A549 (cell line): ENCODE data around the gene NMT1. TPM values are rescaled to one million over a fixed set of nuclear protein-coding genes. Genes with fewer than 3 reads are reported as not detected.

Source experiments
- ATAC-seq, 2 experiments: fragments of 200-7000 bp in 1 of 2; fragments of >200 bp in 1 of 2; cut with Nextera tagmentation in 1 of 2; cut with Tn5 transposase in 1 of 2; 3 replicates each; pipeline versions ENCODE4 v1.8.0 to v1.9.1; 2018 to 2020; ENCODE audit warnings: mild to moderate bottlenecking in 1 of 2, moderate library complexity in 1 of 2
- CTCF ChIA-PET: fragments of 300-600 bp; sonication (Branson Sonifier 250); formaldehyde crosslinking; extraction: SDS; loops from one replicate; lab custom pipeline; 2021; ENCODE audit warnings: antibody characterized with exemption, inconsistent platforms; lab: Yijun Ruan, JAX
- POLR2A ChIA-PET: fragments of 350-600 bp; formaldehyde crosslinking; extraction: SDS; loops from one replicate; lab custom pipeline; 2021; ENCODE audit warnings: antibody characterized with exemption, inconsistent platforms; lab: Yijun Ruan, JAX
- DNase-seq, 2 experiments: peaks; one replicate each; pipeline versions ENCODE4 v3.0.0 to v3.0.0-alpha.2; 2011 to 2016; ENCODE audit warnings: low read depth in 1 of 2, low spot score in 1 of 2
- FAIRE-seq: peaks from 2 replicates; lab custom pipeline; 2011; peaks lifted over from hg19 to GRCh38; lab: Jason Lieb, UNC
- H3K27ac ChIP-seq, 2 experiments: fragments of >200 bp; sonication (Bioruptor Twin); formaldehyde crosslinking; 3 replicates each; pipeline ENCODE4 v1.5.1; 2016 to 2017
- H3K4me1 ChIP-seq: fragments of >200 bp; sonication (Bioruptor Twin); formaldehyde crosslinking; 3 replicates; pipeline ENCODE4 v1.6.1; 2016
- H3K4me2 ChIP-seq: fragments of >200 bp; sonication (Bioruptor Twin); formaldehyde crosslinking; 3 replicates; pipeline ENCODE4 v1.6.1; 2016
- H3K4me3 ChIP-seq: fragments of >200 bp; sonication (Bioruptor Twin); formaldehyde crosslinking; 3 replicates; pipeline ENCODE4 v1.5.1; 2016
- H3K9me3 ChIP-seq: fragments of >200 bp; sonication (Bioruptor Twin); formaldehyde crosslinking; 3 replicates; pipeline ENCODE4 v1.6.1; 2016
- CBX2 ChIP-seq: fragments of 200-600 bp; sonication (generic); IDR thresholded peaks from 2 replicates; pipeline ENCODE4 v1.6.1; 2016; ENCODE audit warnings: low read depth, mild to moderate bottlenecking, borderline replicate concordance
- EHMT2 ChIP-seq: fragments of 200-600 bp; sonication (generic); IDR thresholded peaks from 2 replicates; pipeline ENCODE4 v1.6.1; 2016; ENCODE audit warnings: antibody characterized with exemption, low read depth, mild to moderate bottlenecking, moderate library complexity
- ESRRA ChIP-seq: fragments of 150-350 bp; IDR thresholded peaks from 2 replicates; pipeline ENCODE4 v1.6.1; 2014; ENCODE audit warnings: mild to moderate bottlenecking, low read length, borderline replicate concordance
- FOXS1 ChIP-seq: fragments of 250-450 bp; sonication (Bioruptor Pico); IDR thresholded peaks from 2 replicates; pipeline ENCODE4 v1.5.0; 2020; ENCODE audit warnings: mild to moderate bottlenecking, moderate library complexity
- HMGXB4 ChIP-seq: fragments of 250-450 bp; sonication (Bioruptor Pico); IDR thresholded peaks from 2 replicates; pipeline ENCODE4 v1.5.0; 2021; ENCODE audit warnings: mild to moderate bottlenecking, moderate library complexity, borderline replicate concordance
- HOXB13 ChIP-seq: fragments of 250-450 bp; sonication (Bioruptor Pico); IDR thresholded peaks from 2 replicates; pipeline ENCODE4 v1.5.0; 2020; ENCODE audit warnings: low read depth, mild to moderate bottlenecking, moderate library complexity
- KDM1A ChIP-seq: fragments of 200-600 bp; sonication (generic); IDR thresholded peaks from 2 replicates; pipeline ENCODE4 v1.6.1; 2016; ENCODE audit warnings: low read depth, mild to moderate bottlenecking
- NFE2L2 ChIP-seq: fragments of 150-350 bp; conservative IDR thresholded peaks from 2 replicates; pipeline ENCODE4 v1.6.1; 2014; ENCODE audit warnings: low read length
- NR3C1 ChIP-seq: fragments of >200 bp; sonication (Bioruptor Twin); formaldehyde crosslinking; IDR thresholded peaks from 3 replicates; pipeline ENCODE4 v1.6.1; 2017
- POLR2A ChIP-seq: IDR thresholded peaks from 2 replicates; pipeline ENCODE4 v1.6.1; 2012; ENCODE audit warnings: mild to moderate bottlenecking, low read length
- RAD21 ChIP-seq, 2 experiments: fragments of >200 bp in 1 of 2; sonication (Bioruptor Twin) in 1 of 2; formaldehyde crosslinking in 1 of 2; IDR thresholded peaks in 1 of 2; conservative IDR thresholded peaks in 1 of 2; 2 replicates in 1 of 2; 3 replicates in 1 of 2; pipeline ENCODE4 v1.6.1; 2012 to 2018; ENCODE audit warnings: inconsistent platforms in 1 of 2
- RARB ChIP-seq: fragments of 250-450 bp; sonication (Bioruptor Pico); IDR thresholded peaks from 2 replicates; pipeline ENCODE4 v1.8.0; 2021; ENCODE audit warnings: mild to moderate bottlenecking, moderate library complexity
- RCOR1 ChIP-seq: fragments of 150-350 bp; IDR thresholded peaks from 2 replicates; pipeline ENCODE4 v1.6.1; 2014; ENCODE audit warnings: antibody characterized with exemption, low read length, low read depth
- REST ChIP-seq: fragments of 200-600 bp; sonication (generic); IDR thresholded peaks from 2 replicates; pipeline ENCODE4 v1.6.1; 2016; ENCODE audit warnings: antibody characterized with exemption, mild to moderate bottlenecking, moderate library complexity
- RFX5 ChIP-seq: fragments of 450-650 bp; IDR thresholded peaks from 2 replicates; pipeline ENCODE4 v1.7.1; 2014; ENCODE audit warnings: antibody characterized with exemption, mild to moderate bottlenecking, moderate library complexity
- SREBF2 ChIP-seq: fragments of 450-650 bp; IDR thresholded peaks from 2 replicates; pipeline ENCODE4 v1.6.1; 2014; ENCODE audit warnings: mild to moderate bottlenecking, moderate library complexity
- TP53 ChIP-seq: fragments of 250-450 bp; sonication (Bioruptor Pico); IDR thresholded peaks from 2 replicates; pipeline ENCODE4 v1.5.0; 2021; ENCODE audit warnings: mild to moderate bottlenecking, moderate library complexity
- ZFP36 ChIP-seq: fragments of 450-650 bp; IDR thresholded peaks from 2 replicates; pipeline ENCODE4 v1.6.1; 2014; ENCODE audit warnings: borderline replicate concordance; ENCODE audit not compliant: partially characterized antibody
- WGBS: methylation state at CpG from one replicate; pipeline ENCODE4 v1.1.6; 2017; ENCODE audit errors: missing lambda C conversion rate; 5-methylcytosine and 5-hydroxymethylcytosine counted together
- polyA plus RNA-seq, 4 experiments: library from polyadenylated mRNA; depleted of rRNA in 3 of 4; stranded (reverse); fragments of >200 nt; fragmentation: RNase III in 1 of 4; extraction: RNeasy Plus Mini Kit Qiagen cat#74134 plus additional on column Dnase treatment in 1 of 4; gene quantifications; 2 replicates in 3 of 4; 3 replicates in 1 of 4; pipeline ENCODE4 v1.2.3, GENCODE V29; 2011 to 2017
- TF ChIP-seq, protein P1 (sequence below): IDR thresholded peaks from 2 replicates; pipeline ENCODE4 v1.6.1; 2012
- TF ChIP-seq, protein P2 (sequence below): fragments of 250-450 bp; sonication (Bioruptor Pico); IDR thresholded peaks from 2 replicates; pipeline ENCODE4 v1.5.0; 2020; ENCODE audit warnings: low read depth, mild to moderate bottlenecking, moderate library complexity

The NMT1 gene
- polyA plus RNA-seq, 2 of the 4 experiments (the other 2 are of a cell fraction): 82.9 to 270 TPM

DNA sequence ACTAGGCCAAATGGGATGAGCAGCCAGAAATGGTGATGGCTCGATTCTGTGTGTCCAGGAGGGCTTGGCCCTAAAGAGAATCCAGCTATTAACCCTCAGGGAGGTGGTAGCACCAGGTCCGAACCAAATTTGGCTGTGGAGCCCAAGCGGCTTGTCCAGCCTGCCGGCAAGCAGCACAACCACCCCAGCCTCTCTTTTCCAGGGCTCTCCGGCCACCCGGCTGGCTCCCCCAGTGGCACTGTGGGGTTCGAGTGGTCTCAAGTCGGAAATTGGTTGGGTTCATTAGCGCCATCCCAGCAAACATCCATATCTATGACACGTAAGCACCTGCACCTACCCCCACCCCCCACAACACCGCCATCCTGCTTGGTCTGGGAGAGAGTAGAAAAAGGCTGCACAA, 35.8 kb downstream of the NMT1 start:
- 90% methylated on average over 11 of the region's 11 CpGs for WGBS
- ATAC-seq: no peak
- POLR2A ChIA-PET: interaction anchor here (1.0 kb wide), 1 partner anchor 36 kb away, joined by 4 read pairs; the partner anchor contains the start of gene NMT1
- CTCF ChIA-PET: interaction anchor here (0.6 to 30.6 kb wide), 28 partner anchors 7 to 349 kb away, joined by 3 to 742 read pairs (median 10); partner anchors contain the start of genes ACBD4, NMT1 and PLCD3
- no peak for FAIRE-seq
- no peak overlapping the region for H3K4me2 ChIP-seq
- no peak for DNase-seq
- no peak overlapping the region for H3K27ac ChIP-seq
- H3K4me3 ChIP-seq: no peak overlapping the region
- TF ChIP-seq RARB (CRISPR knock-in tag) (no peak), RFX5 (no peak), REST (no peak), KDM1A (no peak), ESRRA (no peak), EHMT2 (no peak), CBX2 (no peak), RCOR1 (no peak), HOXB13 (no peak), NR3C1 (no peak), HMGXB4 (CRISPR knock-in tag) (no peak), SREBF2 (no peak)
- TF ChIP-seq, protein P1, sequence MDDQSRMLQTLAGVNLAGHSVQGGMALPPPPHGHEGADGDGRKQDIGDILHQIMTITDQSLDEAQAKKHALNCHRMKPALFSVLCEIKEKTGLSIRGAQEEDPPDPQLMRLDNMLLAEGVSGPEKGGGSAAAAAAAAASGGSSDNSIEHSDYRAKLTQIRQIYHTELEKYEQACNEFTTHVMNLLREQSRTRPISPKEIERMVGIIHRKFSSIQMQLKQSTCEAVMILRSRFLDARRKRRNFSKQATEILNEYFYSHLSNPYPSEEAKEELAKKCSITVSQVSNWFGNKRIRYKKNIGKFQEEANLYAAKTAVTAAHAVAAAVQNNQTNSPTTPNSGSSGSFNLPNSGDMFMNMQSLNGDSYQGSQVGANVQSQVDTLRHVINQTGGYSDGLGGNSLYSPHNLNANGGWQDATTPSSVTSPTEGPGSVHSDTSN: no peak
- TF ChIP-seq, protein P2, sequence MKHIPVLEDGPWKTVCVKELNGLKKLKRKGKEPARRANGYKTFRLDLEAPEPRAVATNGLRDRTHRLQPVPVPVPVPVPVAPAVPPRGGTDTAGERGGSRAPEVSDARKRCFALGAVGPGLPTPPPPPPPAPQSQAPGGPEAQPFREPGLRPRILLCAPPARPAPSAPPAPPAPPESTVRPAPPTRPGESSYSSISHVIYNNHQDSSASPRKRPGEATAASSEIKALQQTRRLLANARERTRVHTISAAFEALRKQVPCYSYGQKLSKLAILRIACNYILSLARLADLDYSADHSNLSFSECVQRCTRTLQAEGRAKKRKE (CRISPR knock-in tag): no peak
- peaks cover 32% of the 10 kb centered on the region for H3K4me1 ChIP-seq
- H3K9me3 ChIP-seq: no peaks in the 10 kb centered on the region

DNA sequence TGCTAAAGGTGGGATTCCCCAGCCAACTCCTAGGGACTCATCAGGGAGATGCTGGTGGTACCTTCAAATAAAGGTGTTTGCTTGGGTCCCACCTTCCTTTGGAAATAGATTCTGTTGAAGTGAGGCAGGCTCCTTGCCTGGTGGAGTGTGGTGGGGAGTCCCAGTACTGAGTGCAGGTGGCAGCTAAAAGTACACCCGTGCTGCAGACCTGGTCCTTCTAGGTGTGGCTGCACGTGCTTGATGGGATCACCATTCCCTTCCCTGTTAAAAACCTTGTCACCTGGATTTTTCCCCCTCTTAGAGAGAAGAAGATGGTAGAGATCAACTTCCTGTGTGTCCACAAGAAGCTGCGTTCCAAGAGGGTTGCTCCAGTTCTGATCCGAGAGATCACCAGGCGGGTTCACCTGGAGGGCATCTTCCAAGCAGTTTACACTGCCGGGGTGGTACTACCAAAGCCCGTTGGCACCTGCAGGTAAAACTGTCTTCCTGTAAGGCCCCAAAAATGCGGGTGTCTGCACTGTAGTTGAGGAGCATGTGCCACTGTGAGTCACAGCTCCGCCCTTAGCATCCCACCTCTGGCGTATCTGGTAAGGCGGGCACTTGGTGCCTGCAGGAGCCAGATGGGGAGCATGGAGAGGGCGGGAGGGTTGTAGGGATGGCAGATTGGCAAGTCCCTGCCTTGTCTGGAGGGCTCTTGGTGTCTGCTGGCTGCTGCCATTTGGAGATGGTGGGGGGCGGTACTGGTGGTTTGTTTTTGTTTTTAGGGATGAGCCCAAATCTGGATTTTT, 37.2 kb downstream of the NMT1 start:
- Histone ChIP-seq H3K4me3 (no peak overlapping the region), H3K9me3 (no peaks in the 10 kb centered on the region), H3K4me1 (peaks cover 19% of the 10 kb centered on the region), H3K4me2 (no peak overlapping the region), H3K27ac (0 out of 6 replicates have a peak overlapping the region, but pooled peaks of 1 of the 2 experiments have one; percentile 4)
- DNase-seq (no peak), FAIRE-seq (no peak), ATAC-seq (peak in 1 of 2 experiments; percentile 8; a peak in 1 of 6 replicates)
- 89% methylated on average over 13 of the region's 13 CpGs for WGBS
- CTCF ChIA-PET: interaction anchor here (0.6 to 30.6 kb wide), 61 partner anchors 6 to 362 kb away, joined by 3 to 742 read pairs (median 6); partner anchors contain the start of genes ACBD4, EFTUD2, NMT1 and PLCD3
- POLR2A ChIA-PET: interaction anchor here (0.6 to 2.0 kb wide), 4 partner anchors 11 to 50 kb away, joined by 4 to 9 read pairs (median 7); partner anchors contain the start of genes HEXIM1 and NMT1
- TF ChIP-seq NFE2L2 (no peak), HOXB13 (no peak), FOXS1 (CRISPR knock-in tag) (no peak), SREBF2 (no peak), ZFP36 (no peak), POLR2A (no peak), TP53 (CRISPR knock-in tag) (no peak), RAD21 (conservative IDR thresholded peaks at IDR 0.05 in 1 of 2, IDR thresholded peaks at IDR 0.05 in 1 of 2) (no peak)
